Left hindlimb (tissue), 1 donor: Measurements from ENCODE around the gene IQUB.
A peak's percentile ranks its signal among the peaks of the same experiment; 100 is the strongest.
"Not testable (repeated sequence)": the region's sequence is repeated elsewhere in the genome, so short reads cannot be mapped to it uniquely, and the experiment has no call there.

ENCODE experiments used
- DNase-seq: peaks from one replicate; pipeline ENCODE4 v3.0.0-alpha.2; 2018

IQUB gene

DNA sequence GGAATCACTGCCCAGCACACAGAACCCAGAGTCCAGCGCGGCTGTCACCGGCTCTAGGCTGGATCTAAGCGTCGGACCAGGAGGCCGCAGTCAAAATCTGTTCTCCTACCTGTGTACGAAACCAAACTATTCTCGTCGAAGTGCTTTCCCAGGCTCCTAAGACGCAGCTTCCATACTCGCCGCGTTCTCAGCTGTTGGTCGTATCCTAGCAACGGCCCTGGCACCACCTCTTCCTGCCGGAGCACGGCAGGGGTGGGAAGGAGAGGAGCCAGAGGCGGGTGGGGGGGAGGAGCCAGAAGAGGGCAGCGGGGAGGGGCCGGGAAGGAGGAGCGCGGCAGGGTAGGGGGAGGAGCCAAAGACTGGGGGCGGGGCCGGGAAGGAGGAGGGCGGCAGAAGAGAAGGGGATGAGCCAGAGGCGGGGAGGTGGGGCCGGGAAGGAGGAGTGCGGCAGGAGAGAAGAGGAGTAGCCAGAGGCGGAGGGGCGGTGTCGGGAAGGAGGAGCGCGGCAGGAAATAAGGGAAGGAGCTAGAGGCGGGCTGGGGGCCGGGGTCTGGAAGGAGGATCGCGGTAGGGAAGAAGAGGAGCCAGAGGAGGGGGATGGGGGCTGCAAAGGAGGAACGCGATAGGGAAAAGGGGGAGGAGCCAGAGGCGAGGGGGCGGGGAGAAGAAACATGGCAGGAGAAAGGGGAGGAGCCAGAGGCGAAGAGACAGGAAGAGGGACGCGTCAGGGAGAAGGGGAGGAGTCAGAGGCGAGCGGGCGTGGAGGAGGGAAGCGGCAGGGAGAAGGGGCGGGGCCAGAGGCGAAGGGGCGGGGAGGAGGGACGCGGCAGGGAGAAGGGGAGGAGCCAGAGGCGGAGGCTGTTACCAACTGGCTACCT, at the start of gene IQUB:
TSS of gene IQUB (minus strand) at position 213 of the 878 bp plus-strand sequence. CDS start 22,255 bp downstream, outside the sequence.
- peak; percentile 99 for DNase-seq

DNA sequence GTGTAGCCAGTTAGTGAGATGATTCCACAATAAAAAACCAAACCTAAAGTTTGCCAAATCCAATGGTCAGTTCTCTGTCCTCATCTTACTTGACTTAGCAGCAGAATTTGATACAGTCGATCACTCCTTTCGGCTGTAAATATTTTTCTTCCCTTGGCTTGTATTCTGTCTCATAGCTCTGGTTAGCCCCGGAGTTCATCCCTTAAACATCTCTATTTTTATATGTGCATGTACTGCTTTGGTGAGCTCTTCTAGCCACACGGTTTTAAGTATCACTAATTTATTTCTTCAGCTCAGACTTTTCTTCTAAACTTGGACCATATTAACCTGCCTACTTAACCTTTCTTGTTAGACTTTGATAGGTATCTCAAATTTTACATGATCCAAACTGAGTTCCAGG, 49.4 kb upstream of the IQUB start:
- DNase-seq = no peak

DNA sequence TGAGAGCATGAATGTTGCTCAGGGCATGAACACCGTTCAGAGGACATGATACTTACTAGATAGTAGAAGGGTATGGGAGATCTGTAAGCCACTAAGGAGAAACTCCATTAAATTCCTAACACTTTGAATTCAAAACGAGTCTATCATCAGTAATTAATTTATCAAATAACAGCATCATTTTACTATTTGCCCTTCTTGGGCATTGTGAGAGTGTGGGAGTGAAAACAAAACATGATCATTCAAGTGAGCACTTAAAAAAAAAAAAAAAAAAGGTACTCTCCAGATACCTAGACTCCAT, 46.7 kb upstream of the IQUB start:
- no peak for DNase-seq

DNA sequence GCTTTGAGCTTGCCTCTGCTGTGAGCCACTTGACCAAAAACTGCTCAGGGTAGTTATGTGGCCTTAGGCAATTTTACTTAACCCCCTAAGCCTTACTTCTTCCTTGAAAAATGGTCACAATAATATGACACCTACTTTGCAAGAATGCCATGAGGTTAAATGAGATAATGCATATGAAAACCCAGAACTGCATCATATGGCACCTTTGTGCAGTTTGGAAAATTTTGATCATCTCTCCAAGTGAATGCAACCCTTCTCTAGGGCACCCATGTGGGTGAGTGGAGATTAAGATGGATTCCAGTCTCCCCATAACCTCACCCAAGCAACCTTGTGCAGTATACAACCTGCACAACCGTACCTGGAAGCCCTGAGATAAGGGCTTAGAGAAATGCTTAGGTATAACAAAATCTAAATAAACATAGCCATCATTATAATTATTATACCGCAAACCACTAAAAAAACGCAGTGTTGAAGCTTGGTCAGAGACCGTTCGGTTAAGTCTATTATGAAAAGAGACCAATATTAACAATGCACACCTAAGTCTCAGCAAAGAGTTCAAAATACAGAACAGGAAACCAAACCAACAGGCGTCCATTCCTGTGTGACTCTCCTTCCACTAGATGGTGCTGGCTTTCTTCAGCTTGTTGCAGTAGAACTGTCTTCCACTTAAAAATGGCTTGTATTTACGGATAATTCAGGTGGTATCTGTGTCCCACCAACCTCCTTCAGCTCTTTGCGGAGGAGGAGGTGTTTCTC, 46.2 kb upstream of the IQUB start:
- no peak for DNase-seq

DNA sequence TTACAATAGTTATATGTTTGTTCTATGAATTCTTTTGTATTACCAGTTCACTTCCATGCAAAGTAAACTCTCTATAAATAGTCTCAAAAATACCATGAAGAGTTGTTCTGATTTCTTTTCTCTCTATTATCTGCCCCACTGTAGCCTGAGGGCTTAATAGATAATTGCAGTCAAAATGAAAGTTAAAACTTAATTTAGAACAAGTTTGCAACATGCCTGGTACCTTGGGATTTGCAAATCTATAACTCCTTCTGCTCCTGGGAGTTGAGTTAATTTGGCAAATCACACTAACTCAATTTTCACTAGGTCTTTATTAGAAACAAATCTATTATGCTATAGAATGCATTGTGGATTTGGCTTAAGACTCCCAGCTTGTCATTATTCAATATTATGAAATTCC, 45.0 kb upstream of the IQUB start:
- no peak for DNase-seq

DNA sequence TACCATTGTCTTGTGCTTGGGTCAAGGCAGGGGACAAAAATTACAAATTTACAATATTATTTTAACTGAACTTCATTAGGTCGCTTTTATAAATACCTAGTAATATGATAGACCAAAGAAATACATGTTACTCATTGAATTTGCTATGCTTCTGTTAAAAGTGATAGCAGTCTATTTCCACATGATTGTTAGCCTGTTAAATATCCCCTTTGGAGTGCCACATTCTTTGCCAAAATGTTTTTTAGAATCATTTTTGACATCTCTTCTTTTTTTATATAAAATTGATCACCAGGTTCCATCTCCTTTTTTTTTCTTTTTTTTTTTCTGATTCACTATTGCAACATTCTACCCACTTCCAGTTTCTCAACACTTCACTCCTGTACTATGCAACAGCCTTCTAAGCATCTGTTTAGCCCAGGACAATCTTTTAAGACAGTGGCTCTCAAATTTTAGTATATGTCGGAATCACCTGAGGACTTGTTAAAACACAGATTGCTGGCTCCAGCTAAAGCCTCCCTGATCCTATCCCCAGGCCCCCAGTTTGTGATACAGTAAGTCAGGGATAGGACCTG, 39.6 kb upstream of the IQUB start:
- no peak for DNase-seq

DNA sequence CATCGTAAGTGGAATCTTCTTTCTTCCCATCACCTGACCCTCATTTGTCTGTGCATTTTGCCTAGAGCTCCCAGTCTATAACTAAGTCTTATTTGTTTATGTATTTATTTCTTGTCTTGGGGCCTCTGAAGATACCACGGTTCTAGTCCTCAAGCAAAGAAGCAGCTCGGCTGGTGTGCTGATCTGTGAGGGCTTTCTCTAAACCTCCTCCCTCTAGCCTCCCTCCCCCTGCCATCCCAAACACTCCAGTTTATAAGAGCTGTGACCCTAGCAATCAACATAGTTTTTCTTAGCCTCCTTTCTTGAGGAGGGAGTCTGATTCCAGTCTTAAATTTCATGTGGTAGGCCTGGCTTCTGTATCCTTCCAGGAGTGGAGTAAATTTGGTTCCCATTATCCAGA, 38.9 kb upstream of the IQUB start:
- DNase-seq = no peak

DNA sequence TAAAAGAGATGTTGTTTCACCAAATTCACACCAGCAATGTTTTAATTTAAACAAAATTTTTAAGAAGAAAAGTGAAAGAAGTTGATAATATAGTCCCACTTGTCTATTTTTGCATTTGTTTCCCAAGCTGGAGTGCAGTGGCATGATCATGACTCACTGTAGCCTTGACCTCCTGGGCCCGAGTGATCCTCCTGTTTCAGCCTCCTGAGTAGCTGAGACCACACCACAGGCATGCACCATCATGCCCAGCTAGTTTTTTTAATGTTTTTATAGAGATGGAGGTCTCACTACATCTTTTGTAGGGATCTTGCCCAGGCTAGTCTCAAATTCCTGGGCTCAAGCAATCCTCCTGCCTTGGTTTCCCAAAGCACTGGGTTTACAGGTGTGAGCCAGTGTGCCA, 37.3 kb upstream of the IQUB start:
- no peak for DNase-seq

DNA sequence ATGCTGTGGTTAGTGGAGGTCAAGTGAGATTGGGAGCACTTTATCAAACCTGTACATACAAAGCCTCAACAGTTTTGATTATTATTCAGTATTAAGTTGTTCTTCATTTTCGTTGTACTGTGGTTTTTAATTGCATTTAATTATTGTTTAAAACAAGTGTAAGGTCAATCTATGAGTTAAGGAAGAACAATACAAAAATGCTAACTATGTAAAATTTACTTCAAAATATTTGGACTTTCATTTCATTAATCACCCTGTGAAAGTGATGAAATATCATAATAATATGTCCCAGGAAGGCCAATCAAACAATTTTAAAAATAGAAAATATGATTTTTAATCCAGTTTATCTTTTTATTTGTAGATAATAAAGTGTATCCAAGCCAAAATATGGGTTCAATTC, 36.8 kb upstream of the IQUB start:
- DNase-seq = no peak

DNA sequence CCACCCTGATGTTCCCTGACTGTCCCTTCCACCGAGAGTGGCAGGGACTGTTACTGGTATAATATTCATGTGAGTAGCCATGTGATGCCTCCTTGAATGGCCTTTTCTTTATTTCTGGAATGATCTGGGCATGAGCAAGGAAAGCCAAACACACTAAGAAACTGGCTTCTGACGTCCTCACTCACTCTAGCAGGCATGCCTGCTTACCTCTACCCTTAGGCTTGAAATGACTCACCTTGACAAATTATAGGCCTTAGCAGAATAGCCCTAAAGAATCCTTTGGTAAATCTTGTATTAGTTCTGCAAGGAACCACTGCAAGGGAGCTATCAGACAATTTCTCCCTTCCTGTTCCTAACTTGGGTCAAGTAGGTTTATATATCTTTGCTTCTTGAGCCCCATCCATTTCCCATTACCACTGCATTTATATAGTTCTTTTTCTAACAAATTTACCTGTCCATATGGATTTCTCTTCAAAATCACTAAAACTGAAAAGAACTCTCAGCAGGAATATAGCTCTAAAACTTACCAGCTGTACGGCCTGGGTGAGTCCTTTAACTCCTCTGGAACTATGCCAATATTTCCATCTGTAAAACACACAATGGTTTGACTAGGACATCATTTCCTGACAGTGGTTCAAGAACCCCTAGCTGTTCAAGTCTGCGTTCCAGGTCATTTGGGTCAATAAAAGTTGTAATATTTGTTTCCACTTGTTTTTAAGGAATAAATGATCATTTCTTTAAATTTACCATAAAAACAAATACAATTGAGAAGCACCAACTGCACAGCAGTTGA, 36.2 kb upstream of the IQUB start:
- DNase-seq = no peak

DNA sequence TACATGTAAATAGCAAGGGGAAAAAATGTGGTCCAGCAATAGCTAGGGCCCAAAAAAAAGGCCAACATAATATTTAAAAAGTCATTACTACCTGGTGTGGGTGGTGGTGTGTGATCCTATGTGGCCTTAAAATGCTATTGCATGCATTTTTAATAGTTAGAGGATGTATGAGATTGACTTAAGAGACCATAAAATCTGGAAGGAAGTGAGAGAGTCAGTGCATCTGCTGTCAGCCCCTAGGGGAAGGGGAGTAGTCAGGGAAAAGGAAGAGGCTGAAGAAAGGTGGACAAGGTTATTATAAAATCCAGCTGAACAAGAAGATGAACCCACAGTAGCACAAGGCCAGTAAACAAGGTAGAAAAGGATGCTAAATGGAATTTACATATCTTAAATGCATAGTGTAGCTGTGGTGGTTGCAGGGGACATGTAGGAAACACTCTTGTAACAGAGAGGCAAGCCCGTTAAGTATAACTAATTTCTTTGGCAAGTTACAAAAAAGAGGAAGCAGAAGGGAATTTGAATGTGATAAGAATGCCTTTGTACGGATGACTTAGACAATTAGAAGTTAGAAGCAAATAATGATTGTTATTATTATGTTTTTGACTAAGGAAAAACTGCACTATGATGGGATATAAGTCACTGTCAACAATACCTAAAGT, 35.1 kb upstream of the IQUB start:
- DNase-seq = no peak

DNA sequence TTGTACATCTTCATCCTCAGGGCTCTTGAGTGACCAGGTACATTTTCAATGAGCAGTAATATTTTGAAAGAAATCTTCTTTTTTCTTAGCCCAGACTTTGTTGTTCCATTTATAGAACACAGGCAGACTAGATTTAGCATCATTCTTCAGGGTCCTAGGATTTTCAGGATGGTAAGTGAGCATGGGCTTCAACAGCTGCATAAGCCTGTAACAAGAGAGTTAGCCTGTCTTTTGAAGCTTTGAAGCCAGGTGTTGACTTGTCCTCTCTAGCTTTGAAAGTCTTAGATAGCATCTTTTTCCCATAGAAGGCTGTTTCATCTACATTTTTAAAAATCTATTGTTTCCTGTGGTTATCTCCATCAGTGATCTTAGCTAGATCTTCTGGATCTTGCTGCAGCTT, 27.7 kb upstream of the IQUB start:
- no peak for DNase-seq

DNA sequence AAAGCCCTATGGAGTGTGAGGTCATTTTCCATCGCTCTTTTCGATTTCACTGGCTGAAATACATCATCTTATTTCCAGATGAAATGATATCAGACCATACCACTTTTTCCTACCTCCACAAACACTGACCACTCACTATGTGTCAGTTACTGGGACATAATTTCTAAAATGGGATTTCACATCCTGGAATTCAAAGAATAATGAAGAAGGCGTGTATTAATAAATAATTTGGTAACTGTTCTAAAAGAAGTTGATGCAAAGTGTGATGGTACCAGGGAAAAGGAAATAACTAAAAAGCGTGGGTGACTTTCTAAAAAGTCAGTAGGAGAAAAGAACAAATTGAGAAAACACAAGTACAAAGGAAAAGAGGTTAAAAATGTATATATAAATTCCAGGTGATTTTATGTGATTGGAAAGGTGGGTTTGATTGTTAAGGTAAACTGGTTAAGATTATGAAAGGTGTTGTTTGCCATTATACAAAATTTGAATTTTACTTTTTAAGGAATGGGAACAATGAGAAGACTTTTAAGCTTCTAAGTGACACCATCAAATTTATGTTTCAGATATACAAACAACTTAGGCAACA, 24.0 kb upstream of the IQUB start:
- no peak for DNase-seq

DNA sequence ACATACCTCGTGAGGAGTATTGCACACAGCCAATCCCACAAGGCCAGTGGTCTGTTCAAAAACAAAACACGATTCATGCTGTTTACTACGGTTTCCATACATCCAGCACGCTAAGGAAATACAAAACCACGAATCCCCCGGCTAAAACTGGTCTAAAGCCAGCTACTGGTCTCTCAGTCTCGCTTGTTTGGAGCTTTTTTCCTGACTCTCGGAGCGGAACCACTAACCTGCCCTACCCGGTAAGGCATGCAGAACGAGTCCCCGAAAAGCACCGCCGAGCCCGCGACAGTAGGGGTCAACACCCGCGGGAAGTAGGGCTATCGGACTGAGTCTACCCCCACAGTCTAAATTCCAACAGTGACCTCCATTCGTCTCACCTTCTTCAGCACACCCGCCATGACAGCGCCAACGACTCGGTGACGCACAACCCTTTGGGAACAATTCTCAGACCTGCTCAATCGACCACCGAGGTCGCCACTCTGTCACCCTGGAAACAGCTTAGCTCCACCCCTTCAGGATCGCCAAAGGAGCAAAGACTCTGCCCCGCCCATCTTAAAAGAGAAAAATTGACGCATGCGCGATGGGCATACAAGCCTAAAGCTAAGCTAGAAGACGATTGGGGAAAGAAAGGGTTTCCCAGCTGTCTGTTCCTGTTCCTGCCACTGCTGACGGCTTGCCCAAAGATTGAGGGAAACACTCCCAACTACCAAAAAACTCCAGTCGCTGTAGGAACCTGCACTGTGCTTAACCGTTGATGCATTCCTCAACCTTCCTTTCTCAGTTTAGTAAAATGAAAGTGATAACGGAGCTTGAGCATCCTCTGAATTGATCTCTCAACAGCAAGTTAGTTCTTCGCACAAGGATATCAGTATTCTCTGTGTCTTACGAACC, 23.2 kb upstream of the IQUB start, which contains the start of gene NDUFA5:
TSS of gene NDUFA5 (minus strand) at position 421 of the 891 bp plus-strand sequence. CDS start at position 398, 23 bp downstream.
- DNase-seq = peak; percentile 98

DNA sequence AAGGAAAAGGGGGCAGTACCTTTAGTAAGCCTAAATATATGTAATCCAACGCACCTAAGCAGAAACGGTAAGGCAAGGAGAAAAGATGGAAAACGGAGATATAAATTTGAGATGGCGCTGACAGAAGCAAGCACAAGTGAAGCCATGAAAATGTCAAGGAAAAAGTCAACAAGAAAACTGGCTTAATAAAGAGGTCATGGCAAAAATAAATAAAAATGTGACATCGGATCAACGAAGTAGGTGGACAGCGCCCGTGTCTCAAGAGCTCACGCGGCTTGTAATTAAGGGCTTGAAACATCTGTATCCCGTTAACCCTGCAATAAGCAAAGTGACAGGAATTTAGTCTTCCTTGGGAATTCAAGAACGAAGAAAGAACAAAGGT, 22.6 kb upstream of the IQUB start:
- no peak for DNase-seq

DNA sequence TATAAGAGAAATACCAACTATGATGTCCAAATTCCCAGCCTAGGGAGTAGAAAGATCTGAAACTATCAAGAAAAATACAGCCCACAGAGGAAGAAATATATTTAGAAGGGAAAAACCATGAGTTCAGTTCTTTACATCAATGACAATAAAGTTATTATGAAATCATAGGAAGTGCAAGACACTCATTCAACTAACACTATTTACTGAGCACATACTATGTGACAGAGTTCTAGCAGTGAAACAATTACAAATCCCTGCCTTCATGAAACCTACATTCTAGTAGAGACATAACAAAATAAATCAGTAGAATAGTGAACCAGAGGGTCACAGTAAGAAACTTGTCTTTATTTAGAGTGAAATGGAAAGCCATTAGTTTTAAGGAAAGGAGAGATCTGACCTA, 21.1 kb upstream of the IQUB start:
- no peak for DNase-seq

DNA sequence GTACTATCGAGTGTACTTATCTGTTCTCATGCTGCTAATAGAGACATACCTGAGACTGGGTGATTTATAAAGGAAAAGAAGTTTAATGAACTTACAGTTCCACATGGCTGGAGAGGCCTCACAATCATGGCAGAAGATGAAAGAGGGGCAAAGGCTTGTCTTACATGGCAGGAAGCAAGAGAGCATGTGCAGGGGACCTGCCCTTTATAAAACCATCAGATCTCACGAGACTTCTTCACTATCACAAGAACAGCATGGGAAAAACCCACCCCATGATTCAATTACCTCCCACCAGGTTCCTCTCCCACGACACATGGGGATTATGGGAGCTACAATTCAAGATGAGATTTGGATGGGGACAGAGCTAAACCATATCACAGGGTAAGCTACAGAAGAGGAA, 18.8 kb upstream of the IQUB start:
- DNase-seq = no peak

DNA sequence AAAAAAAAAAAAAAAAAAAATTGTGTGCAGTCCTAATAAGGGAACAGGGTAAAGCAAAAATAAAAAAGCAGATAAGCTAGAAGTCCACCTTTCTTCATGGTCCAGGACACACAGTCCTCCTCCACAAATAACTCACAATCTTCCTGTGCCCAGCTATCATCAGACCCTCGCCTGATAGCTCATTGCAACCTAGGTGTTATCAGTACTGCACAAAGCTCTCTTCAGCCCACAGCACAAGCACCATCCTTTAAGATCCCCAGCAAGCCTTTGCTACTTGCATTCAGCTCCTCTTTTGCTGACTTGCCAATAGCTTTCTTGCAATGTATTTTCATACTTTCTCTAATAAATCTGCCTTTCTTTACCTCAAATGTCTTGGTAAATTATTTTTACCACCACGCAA, 18.2 kb upstream of the IQUB start:
- no peak for DNase-seq

DNA sequence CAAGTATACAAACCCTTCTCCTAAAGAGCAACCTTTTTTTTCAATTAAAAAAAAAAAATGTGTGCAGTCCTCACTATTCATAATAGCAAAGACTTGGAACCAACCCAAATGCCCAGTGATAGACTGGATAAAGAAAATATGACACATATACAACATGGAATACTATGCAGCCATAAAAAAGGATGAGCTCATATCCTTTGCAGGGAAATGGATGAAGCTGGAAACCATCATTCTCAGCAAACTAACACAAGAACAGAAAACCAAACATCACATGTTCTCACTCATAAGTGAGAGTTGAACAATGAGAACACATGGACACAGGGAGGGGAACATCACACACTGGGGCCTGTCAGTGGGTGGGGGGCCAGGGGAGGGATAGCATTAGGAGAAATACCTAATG, 17.7 kb upstream of the IQUB start:
- not testable (repeated sequence) for DNase-seq

DNA sequence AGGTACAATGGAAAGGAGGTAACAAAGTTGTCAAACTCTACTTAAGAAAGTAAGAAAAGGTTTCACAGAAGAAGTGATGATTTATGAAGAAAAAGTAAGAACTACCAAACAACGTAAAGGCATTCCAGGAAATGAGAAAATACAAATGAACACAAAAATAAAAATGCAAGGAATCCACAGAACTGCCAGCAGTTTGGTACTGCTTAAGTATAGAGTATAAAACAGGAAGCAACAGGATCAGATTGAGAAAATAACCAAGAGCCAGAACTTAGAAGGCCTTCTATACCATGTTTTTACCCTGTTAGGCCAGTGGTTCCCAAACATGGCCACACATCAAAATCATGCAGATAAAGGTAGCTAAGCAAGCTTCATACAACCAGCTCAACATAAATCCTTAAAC, 14.0 kb upstream of the IQUB start:
- DNase-seq = no peak

DNA sequence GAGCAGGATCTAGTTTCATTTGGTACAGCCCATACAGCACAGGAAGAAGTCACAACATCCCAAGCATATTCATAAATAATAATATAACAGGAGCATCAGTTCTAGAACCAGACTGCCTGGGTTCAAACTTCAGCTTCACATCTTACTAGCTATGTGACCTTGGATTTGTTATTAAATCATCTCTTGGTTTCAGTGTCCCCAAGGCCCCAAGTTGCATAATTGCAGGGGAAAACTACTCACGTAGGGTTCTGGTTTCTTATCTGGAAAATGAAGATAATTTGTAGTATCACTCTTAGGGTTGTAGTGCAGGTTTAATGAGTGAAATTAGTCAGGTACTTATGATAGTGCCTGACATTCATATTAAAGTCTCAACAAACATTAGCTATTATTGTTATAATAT, 5.5 kb upstream of the IQUB start:
- DNase-seq = no peak
